AG04449 (cell line): Measurements from ENCODE around the gene FUT8.
"Not testable (repeated sequence)": the region's sequence is repeated elsewhere in the genome, so short reads cannot be mapped to it uniquely, and the experiment has no call there.

Experiments used
- CTCF ChIA-PET: fragments of 350-600 bp; formaldehyde crosslinking; extraction: SDS; loops from one replicate; lab custom pipeline; 2021; ENCODE audit warnings: antibody characterized with exemption; lab: Yijun Ruan, JAX
- POLR2A ChIA-PET: fragments of 400-600, 350-600 bp; formaldehyde crosslinking; extraction: SDS; loops from one replicate; lab custom pipeline; 2020; ENCODE audit warnings: antibody characterized with exemption, inconsistent platforms; lab: Yijun Ruan, JAX
- DNase-seq: peaks from one replicate; pipeline ENCODE4 v3.0.0-alpha.2; 2010; ENCODE audit warnings: low read depth, low spot score
- H3K4me3 ChIP-seq: 2 replicates; pipeline ENCODE4 v1.5.1; 2011; ENCODE audit warnings: low read depth, mild to moderate bottlenecking, control low read depth, low read length
- TF ChIP-seq, protein P1 (sequence below): IDR thresholded peaks from one replicate; pipeline ENCODE4 v1.5.1; 2011; ENCODE audit warnings: mild to moderate bottlenecking, moderate library complexity, low read length, control low read depth, inconsistent platforms; ENCODE audit not compliant: insufficient read depth; ENCODE audit errors: missing control alignments

The FUT8 gene

GRCh38 chr14:65421201-65421981 lies 8.9 kb downstream of the FUT8 start:
- TF ChIP-seq, protein P1, sequence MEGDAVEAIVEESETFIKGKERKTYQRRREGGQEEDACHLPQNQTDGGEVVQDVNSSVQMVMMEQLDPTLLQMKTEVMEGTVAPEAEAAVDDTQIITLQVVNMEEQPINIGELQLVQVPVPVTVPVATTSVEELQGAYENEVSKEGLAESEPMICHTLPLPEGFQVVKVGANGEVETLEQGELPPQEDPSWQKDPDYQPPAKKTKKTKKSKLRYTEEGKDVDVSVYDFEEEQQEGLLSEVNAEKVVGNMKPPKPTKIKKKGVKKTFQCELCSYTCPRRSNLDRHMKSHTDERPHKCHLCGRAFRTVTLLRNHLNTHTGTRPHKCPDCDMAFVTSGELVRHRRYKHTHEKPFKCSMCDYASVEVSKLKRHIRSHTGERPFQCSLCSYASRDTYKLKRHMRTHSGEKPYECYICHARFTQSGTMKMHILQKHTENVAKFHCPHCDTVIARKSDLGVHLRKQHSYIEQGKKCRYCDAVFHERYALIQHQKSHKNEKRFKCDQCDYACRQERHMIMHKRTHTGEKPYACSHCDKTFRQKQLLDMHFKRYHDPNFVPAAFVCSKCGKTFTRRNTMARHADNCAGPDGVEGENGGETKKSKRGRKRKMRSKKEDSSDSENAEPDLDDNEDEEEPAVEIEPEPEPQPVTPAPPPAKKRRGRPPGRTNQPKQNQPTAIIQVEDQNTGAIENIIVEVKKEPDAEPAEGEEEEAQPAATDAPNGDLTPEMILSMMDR = no peak
- POLR2A ChIA-PET = no interaction called here
- no peak for DNase-seq
- peak overlapping the region; percentile 10; the same call in 1 of the 2 replicates for H3K4me3 ChIP-seq
- CTCF ChIA-PET = interaction anchor here (1.0 to 6.8 kb wide), 4 partner anchors 13 to 649 kb away, joined by 3 to 183 read pairs (median 4); no protein-coding TSS in a partner anchor

DNA sequence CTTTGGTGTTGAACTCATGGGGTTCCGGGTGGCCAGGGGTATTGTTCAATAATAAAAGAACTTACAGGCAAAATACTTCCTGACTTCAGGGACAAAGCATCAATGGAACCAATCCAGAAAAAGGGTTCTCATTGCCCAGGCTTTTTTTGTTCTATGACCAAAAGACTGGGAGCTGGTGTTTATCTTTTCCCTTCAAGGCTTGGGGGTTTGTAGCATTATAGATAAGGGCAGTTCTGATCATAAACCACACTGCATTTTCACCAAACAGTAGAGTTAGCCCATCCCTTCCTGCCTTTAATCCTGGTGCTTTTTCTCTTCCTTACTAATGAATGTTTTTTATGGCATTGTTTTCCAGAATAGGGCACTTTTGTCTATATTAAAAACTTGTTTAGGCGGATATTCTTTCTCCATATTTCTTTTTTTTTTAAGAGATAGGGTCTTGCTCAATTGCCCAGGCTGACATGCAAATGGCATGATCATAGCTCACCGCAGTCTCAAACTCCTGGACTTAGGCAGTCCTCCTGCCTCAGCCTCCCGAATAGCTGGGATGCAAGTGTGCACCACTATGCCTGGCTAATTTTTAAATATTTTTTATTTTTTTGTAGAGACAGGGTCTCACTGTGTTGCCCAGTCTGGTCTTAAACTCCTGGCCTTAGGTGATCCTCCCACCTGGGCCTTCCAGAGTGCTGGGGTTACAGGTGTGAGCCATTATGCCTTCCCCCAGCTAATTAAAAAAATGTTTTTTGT lies 9.7 kb downstream of the FUT8 start:
- no peak for DNase-seq
- CTCF ChIA-PET = interaction anchor here (1.0 to 1.1 kb wide), 4 partner anchors 13 to 648 kb away, joined by 3 to 6 read pairs (median 3); no protein-coding TSS in a partner anchor
- peak overlapping the region; percentile 10; the same call in 1 of the 2 replicates for H3K4me3 ChIP-seq
- TF ChIP-seq, protein P1 = no peak
- POLR2A ChIA-PET = no interaction called here

DNA sequence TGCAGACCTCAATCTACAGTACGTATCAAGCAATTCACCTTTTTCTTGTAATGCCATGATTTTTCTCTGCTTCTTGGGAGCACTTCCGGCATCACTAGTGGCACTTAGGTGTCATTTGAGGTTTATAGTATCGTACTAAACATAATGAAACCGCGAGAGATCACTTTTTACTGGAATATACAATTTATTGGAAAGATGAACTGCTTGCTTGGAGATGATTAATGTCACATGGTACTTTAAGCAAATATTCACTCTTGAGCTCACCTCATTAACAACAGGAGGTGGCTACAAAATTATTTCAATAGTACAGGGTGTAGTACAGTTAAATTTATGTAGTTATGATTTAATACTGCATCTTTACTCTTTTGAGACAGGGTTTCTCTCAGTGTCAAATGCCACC lies 11.5 kb downstream of the FUT8 start:
- no peak for DNase-seq
- H3K4me3 ChIP-seq = no peak overlapping the region
- TF ChIP-seq, protein P1 = no peak
- POLR2A ChIA-PET = no interaction called here
- CTCF ChIA-PET = no interaction called here

- CTCF ChIA-PET = no interaction called here
- no peak for DNase-seq
- POLR2A ChIA-PET = no interaction called here
- H3K4me3 ChIP-seq = no peak overlapping the region
- TF ChIP-seq, protein P1 = no peak
Measured at GRCh38 chr14:65424531-65424930, 12.0 kb downstream of the FUT8 start.

DNA sequence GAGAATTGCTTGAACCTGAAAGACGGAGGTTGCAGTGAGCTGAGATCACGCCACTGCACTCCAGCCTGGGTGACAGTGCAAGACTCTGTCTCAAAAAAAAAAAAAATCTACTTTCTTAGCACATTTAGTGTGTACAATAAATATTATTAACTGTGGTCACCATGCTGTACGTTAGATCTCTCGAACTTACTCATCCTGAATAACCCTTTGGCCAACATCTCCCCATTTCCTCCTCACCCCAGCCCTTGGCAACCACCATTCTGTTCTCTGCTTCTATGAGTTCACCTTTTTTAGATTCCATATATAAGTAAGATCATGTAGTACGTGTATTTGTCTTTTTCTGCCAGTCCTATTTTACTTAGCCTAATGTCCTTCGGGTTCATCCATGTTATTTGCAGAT lies 13.4 kb downstream of the FUT8 start:
- CTCF ChIA-PET = no interaction called here
- TF ChIP-seq, protein P1 = no peak
- POLR2A ChIA-PET = no interaction called here
- no peak overlapping the region for H3K4me3 ChIP-seq
- DNase-seq = no peak

- POLR2A ChIA-PET, H3K4me3 ChIP-seq, DNase-seq: not testable (repeated sequence)
- CTCF ChIA-PET = interaction anchor here (1.6 to 2.3 kb wide), 3 partner anchors 9 to 531 kb away, joined by 4 to 13 read pairs (median 4); no protein-coding TSS in a partner anchor
Measured at GRCh38 chr14:65426902-65427301, 14.4 kb downstream of the FUT8 start.
